Measurements from ENCODE around the gene ZNF653.

The ZNF653 gene, protein sequence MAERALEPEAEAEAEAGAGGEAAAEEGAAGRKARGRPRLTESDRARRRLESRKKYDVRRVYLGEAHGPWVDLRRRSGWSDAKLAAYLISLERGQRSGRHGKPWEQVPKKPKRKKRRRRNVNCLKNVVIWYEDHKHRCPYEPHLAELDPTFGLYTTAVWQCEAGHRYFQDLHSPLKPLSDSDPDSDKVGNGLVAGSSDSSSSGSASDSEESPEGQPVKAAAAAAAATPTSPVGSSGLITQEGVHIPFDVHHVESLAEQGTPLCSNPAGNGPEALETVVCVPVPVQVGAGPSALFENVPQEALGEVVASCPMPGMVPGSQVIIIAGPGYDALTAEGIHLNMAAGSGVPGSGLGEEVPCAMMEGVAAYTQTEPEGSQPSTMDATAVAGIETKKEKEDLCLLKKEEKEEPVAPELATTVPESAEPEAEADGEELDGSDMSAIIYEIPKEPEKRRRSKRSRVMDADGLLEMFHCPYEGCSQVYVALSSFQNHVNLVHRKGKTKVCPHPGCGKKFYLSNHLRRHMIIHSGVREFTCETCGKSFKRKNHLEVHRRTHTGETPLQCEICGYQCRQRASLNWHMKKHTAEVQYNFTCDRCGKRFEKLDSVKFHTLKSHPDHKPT

DNA sequence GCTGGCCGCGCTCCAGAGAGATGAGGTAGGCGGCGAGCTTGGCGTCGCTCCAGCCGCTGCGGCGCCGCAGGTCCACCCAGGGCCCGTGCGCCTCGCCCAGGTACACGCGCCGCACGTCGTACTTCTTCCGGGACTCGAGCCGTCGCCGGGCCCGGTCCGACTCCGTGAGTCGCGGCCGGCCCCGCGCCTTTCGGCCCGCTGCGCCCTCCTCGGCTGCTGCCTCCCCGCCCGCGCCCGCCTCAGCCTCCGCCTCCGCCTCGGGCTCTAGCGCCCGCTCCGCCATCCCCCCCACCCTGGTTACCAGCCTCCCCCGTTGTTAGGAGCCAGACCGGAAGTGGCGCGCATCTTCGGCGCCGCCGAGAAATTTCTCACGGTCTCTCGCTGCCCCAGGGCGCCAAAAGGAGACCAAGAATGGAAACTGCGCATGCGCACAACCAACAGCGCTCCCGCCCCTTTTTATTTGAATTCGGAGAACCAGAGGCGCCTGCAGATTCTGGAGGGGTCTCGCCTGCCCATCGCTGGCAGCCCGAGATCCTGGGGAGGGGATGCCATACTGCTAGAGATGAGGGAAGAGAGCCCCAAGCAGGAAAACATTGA lies at the start of gene ZNF653:
TSS of gene ZNF653 (minus strand) at position 336 of the 597 bp plus-strand sequence. CDS start at position 283, 53 bp downstream.
- peak; percentile 87 to 93 (median 93) for DNase-seq (ENCODE audit: low read depth in 3 of 3)

DNA sequence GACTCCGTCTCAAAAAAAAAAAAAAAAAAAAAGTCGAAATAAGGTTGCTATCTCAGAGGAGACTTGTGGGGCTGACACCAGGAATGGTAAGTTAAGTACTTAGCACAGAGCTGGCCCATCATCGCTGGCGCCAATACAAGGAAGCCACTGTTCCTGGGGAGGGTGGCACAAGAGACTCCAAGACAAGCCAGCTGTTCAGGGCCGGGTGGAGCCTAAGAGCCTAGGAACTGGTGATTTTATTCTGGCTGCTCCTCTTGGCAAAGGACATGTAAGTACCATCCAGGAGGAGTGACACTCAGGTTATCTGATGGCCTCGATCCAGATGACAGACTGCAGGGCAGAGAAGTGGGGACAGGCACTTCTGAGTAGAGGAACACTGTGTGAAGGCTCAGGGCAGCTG lies 49.6 kb upstream of the ZNF653 start:
- no peak for DNase-seq (ENCODE audit: low read depth in 3 of 3)

DNA sequence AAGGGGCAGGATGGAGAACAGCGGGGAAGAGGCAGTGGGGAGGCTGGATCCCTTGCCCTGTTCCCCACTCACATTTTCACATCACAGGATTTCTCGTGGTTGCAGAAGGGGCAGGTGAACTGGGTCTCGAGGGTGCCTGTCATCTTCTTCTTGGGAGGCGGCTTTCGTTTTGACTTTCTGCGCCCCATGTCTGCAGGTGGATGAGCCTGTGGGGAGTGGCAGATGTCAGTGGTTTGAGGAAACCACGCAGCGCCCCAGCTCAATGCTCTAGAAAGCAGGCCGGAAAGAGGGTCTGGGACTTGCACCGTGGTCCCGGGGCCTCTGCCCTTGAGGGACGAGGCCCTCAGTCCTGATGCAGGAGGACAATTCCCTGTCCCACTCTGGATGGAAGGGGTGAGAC lies 48.5 kb upstream of the ZNF653 start:
- no peak for DNase-seq (ENCODE audit: low read depth in 3 of 3)

DNA sequence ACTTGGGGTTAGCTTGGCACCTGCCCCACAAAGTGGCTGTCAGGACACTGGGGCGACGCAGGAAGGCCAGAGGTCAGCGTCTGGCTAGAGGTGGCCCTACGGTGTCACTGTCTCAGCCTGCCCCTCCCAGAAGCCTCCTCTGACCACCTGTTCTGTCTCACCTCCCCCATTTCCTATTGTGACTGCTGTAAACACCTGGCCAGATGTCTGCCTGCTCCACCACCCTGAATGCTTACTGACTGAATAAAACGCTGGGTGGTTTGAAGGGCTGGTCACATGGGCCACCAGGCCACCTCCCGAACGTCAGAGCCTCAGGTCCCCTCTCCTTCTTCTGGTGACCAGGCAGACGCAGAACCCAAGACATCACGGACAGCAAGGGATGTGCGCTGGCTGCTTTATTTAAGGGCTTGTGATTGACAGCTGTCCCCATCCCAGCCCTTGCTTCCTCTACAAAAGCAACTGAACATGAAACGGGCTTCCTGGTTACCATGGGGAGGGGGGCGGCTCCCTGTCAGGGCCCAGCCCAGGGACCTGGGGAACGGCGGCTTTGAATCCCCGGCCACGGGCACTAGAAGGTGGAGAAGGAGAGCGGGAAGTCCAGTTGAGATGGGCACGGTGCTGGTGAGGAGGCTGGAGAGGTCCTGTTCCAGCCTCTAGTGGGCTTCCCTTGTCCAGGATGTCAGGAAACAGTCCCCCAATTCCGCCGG lies 47.2 kb upstream of the ZNF653 start:
- DNase-seq (ENCODE audit: low read depth in 3 of 3), result no peak

DNA sequence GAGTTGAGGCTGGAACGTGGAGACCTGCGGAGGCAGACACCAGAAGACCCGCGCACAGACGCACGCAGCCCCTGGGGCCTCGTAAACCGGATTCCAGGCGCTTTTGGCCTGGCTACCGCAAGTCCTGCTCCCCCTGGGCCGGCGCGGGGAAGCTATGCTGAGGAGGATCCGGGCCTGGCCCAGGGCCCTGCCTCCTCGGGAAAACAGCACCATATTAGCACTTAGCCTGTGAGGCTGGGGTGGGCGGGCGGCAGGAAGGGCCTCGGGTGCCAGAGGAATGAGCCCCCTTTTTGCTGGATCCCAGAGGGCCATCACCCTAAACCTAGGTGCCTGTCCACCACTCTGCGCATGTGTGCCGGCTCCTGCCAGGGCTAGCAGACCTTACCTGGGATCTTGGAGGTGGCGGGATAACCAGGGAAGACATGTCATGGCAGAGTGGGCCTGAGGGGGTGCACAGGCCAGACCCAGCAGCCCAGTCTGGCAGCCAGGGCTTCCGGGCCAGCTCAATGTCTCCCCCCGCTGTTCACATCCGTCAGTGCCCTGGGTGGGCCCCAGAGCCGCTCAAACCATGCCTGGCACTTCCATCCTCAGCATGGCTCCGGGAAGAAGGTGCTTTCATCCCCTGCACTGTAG lies 46.1 kb upstream of the ZNF653 start:
- DNase-seq (ENCODE audit: low read depth in 3 of 3), result no peak

DNA sequence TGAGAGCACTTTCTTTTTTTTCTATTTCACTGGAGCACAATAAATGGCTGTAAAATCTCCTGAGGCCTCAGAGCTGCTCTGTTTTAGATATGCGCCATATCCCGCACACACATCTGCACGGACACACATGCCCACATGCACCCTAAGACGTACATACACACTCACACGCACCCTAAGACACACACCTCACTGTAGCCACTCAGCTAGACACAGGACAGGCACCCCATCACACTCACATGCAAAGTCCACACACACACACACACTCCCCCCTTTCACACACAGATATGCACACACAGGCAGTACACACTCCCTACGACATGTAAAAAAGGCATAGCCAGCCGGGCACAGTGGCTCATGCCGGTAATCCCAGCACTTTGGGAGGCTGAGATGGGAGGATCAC lies 44.6 kb upstream of the ZNF653 start:
- DNase-seq (ENCODE audit: low read depth in 3 of 3), result no peak

DNA sequence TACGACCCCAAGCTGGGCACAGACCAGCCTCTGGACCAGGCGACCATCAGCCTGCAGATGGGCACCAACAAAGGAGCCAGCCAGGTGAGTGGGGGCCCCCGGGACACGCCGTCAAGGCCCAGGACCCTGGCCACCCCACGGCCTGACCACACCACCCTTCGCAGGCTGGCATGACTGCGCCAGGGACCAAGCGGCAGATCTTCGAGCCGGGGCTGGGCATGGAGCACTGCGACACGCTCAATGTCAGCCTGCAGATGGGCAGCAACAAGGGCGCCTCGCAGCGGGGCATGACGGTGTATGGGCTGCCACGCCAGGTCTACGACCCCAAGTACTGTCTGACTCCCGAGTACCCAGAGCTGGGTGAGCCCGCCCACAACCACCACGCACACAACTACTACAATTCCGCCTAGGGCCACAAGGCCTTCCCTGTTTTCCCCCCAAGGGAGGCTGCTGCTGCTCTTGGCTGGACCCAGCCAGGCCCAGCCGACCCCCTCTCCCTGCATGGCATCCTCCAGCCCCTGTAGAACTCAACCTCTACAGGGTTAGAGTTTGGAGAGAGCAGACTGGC lies 43.8 kb upstream of the ZNF653 start:
- DNase-seq (ENCODE audit: low read depth in 3 of 3), result no peak

DNA sequence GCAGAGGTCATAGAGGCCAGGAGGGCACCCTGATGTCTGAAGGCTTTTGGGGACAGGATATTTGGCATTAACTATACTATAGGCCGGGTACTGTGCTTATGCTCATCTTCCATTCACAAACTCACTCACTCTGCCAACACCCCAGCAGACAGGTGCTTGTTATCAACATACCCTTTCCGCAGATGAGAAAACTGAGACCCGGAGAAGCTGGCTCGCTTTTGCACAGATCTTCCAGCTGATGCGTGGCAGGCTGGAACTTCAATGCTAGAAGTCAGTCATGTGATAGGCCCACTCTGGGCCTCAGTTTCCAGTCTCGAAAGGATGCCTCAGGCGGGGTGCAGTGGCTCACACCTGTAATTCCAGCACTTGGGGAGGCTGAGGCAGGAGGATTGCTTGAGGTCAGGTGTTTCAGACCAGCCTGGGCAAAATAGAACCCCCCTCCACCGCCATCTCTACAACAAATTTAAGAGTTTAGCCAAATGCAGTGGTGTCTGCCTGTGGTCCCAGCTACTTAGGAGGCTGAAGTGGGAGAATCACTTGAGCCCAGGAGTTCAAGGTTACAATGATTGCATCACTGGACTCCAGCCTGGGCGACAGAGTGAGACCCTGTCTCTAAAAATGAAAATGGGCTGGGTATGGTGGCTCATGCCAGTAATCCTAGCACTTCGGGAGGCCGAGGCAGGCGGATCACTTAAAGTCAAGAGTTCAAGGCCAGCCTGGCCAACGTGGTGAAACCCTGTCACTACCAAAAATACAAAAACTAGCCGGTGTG lies 42.5 kb upstream of the ZNF653 start:
- no peak for DNase-seq (ENCODE audit: low read depth in 3 of 3)

DNA sequence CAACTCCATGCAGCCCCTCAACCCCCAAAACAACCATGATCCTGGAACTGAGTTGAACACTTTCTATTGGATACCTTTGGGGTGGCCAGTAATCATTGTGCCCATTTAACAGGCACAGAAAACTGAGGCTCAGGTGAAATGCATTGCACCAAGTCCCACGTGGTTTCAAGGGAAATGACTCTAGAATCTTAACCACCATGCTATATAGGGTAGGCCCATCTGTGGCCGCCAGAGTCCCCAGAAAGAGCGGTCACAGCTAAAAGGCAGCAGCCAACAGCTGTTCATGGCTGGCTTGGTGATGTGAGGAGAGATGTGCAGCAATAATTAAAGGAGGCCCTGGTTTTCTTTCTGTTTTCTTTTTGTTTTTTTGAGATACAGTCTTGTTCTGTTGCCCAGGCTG lies 35.6 kb upstream of the ZNF653 start:
- no peak for DNase-seq (ENCODE audit: low read depth in 3 of 3)

DNA sequence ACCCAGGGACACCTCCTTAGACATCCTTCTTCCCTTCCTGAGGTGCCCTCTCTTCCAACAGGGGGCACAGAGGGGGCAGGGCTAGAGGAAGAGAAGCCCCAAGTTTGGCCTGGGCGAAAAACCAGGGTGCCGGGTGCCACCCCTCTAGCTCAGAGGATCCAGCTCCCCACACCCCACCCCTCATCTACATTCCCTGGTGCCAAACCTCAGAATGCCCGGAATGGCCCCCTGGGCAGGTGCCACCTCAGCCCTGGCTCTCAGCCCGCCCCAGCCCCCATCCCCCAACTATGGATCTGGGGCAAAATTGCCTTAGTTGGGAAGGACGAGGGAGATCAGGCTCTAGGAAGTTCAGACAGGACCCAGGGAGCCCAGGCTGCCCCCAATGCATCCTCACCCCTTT lies 35.0 kb upstream of the ZNF653 start:
- DNase-seq (ENCODE audit: low read depth in 3 of 3), result no peak

DNA sequence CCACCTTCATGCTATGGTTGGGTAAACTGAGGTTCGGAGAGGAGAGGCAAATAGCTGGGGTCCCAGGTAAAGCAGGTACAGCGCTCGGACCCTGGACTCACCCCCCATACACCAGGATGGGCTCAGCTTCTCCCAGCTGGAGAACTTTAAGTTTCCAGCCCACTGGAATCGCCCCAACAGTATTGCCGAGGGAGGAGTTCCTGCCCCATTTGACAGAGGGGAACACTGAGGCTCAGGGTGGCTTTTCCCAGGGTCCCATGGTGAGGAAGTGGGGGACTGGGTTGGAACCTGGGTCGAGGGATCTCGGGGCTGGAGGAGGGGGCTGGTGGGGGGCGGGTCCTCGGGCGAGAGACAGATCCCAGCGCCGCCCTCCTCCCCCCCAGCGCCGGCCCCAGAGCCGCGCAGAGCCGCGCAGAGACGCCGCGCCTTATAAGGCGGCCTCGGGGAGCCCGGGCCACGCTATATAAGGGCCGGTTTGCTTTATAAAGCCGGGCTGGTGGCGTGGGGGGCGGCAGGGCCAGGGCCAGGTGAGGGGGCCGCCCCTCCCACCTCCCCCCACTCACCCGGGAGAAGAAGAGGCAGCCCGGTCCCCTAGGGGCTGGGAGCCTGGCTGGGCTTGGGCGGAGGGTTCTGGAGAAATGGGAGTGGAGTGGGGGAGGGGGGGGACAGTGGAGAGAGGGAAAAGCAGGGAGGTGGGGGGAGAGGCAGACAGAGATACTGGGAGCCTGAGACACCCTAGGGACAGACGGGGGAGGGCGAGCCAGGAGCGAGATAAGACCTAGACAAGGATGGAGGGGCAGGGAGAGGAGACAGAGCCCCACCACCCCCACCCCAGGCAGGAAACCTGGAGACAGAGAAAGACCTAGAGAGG lies 34.1 kb upstream of the ZNF653 start:
- no peak for DNase-seq (ENCODE audit: low read depth in 3 of 3)

DNA sequence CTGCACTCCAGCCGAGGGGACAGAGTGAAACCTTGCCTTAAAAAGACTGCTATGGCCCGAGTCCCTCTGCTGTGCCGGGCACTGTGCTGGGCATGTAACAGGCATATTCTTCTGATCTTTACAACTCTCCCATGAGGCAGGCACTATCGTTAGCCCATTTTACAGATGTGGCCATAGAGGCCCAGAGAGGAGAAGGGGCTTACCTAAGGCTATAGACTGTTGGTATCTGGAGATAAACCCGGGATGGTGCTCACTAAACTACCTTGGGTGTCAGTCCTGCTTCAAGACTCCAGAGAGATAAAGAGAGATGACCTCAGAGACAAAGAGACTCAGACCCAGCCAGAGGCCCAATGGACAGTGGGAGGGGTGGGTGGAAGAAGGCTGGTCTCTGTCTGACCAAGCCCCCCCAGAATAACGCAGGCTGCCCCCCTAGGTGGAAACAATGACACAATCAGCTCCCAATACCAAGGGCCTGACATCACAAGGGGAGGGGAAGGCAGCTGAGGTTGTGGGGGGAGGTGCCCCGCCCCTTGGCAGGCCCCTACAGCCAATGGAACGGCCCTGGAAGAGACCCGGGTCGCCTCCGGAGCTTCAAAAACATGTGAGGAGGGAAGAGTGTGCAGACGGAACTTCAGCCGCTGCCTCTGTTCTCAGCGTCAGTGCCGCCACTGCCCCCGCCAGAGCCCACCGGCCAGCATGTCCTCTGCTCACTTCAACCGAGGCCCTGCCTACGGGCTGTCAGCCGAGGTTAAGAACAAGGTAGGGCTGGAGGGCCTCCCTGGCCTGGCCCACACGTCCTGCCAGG lies 32.8 kb upstream of the ZNF653 start, which contains the start of gene CNN1:
TSS of gene CNN1 (plus strand) at position 620 of the 805 bp plus-strand sequence. CDS start at position 697, 77 bp downstream.
- no peak for DNase-seq (ENCODE audit: low read depth in 3 of 3)

DNA sequence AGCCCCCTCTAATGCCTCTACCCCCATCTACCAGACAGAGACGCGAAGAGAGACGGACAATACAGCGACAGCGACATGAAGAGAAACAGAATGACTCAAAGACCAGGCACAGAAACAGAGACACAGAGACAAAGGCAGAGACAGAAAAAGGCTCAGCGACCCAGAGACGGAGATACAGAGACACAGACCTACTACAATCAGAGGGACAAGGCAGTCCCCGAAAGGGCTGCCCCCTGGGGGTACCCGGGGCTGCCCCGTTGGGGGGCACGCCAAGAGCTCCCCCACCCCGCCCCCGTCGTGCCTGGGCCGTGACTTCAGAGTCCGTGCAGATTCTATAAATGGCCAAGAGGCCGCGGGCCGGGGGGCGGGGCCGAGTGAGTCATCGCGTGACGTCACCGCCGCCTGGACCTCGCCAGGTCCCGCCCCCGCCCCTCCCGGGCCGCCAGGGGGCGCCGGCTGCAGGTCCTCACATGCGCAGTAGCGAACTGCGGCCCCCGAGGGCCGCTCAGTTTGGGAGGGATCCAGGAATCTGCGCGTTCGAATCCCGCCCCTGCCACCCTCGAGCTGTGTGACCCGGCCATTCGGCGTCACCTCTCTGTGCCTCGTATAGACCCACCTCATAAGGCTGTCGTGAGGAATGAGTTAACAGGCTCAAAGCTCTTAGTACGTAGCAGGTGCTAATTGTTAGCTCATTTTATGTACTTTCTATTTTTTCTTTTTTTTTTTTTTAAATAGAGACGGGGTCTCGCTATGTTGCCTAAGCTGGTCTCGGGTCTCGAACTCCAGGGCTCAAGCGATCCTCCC lies 30.4 kb upstream of the ZNF653 start:
- peak; percentile 68 to 82 (median 76) for DNase-seq (ENCODE audit: low read depth in 3 of 3)

DNA sequence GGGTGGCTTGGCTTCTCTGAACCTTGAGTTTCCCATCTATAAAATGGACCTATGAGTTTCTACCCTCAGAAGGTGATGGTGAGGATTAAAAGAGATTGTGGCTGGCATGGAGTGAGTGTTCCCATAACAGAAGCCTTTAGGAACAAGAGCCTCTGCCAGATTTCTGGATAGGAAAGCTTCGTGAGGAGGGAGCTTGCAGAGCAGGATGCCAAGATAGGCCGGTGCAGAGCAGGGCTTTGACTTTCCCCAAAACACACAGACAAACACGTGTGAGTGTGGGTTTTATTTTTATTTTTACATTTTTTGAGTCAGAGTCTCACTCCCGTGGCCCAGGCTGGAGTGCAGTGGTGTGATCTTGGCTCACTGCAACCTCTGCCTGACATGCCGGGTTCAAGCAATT lies 29.3 kb upstream of the ZNF653 start:
- DNase-seq (ENCODE audit: low read depth in 3 of 3), result no peak

DNA sequence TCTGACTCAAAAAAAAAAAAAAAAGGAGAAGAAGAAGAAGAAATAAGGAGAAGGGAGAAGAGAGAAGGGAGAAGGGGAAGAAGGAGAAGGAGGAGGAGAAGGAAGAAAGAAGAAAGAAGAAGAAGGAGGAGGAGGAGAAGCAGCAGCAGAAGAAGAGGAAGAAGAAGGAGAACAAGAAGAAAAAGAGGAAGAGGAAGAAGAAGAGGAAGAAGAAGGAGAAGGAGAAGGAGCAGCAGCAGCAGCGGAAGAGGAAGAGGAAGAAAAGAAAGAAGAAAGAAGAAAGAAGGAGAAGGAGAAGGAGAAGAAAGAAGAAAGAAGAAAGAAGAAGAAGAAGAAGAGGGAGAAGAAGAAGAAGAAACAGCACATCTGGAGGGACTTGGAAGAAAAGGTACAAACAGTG lies 28.9 kb upstream of the ZNF653 start:
- DNase-seq (ENCODE audit: low read depth in 3 of 3), result no peak

DNA sequence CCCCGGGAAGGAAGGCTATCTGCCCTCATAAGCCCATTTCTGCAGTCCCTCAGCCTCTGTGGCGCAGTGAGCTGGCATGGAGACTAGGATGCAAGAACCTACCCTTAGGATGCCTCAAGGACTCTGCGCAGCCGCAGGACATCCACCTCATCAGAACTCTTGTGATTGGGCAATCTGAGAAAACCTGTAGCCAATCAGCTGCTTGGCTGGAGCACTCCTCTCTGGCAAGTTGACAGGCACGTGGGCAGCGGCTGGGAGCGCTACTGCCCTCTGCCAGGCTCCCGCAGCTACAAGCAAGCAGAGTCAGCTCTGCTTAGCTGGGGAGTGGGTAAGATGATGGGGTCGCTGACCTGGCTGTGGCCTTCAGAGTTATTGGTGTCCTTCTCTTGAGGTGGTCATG lies 24.8 kb upstream of the ZNF653 start:
- DNase-seq (ENCODE audit: low read depth in 3 of 3), result peak in 1 of 3 experiments; percentile 9

DNA sequence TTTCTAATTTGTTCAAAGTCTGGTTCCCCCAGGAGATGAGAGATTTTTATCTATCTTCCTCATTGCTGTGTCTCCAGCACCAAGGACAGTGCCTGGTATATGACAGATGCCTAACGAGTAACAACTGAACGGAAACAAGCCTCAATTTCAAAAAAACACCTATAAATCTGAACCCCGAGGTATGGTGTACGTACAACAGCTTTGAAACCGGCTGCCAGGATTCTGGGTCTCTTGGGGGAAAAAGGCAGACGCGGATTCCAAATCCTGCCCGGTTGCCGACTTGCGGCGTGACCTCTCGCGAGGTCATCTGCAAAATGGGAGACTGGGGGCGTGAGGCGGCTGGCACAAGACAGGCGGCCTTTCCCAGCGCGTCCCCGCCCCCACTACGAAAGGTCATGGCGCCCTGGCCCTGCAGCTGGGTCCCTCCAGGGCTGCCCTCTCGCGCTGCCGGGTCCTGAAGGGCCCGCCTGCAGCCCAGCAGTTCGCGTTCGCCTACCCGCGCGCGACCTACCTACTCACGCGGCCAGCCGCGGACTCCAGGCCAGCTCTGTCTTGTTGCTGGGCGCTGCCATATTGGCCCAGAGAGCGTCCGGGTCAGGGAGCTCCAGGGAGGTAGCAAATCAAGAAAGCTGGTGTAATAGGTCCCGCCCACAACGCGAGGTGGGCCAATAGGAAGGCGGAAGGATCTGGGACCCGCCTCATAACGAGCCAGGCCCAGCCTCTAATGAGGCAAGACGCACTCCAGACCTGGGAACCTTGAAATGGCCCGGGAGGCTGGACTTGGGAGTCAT lies 23.1 kb upstream of the ZNF653 start, which contains the start of gene ECSIT:
TSS of gene ECSIT (minus strand) at position 584 of the 791 bp plus-strand sequence. CDS start 9,964 bp downstream, outside the sequence.
- peak; percentile 83 to 87 (median 85) for DNase-seq (ENCODE audit: low read depth in 3 of 3)

Measured in stimulated activated CD4-positive, alpha-beta T cell treated with anti-CD3 and anti-CD28 coated beads, TNF-alpha, amount 100 ng/mL, for 4 hours (primary cell).